Measurements from ENCODE around the gene IRGC. TPM values are rescaled to one million over a fixed set of nuclear protein-coding genes. Genes with fewer than 3 reads are reported as not detected.

IRGC gene
- total RNA-seq, 4 donors from 2014 or later: not detected

DNA sequence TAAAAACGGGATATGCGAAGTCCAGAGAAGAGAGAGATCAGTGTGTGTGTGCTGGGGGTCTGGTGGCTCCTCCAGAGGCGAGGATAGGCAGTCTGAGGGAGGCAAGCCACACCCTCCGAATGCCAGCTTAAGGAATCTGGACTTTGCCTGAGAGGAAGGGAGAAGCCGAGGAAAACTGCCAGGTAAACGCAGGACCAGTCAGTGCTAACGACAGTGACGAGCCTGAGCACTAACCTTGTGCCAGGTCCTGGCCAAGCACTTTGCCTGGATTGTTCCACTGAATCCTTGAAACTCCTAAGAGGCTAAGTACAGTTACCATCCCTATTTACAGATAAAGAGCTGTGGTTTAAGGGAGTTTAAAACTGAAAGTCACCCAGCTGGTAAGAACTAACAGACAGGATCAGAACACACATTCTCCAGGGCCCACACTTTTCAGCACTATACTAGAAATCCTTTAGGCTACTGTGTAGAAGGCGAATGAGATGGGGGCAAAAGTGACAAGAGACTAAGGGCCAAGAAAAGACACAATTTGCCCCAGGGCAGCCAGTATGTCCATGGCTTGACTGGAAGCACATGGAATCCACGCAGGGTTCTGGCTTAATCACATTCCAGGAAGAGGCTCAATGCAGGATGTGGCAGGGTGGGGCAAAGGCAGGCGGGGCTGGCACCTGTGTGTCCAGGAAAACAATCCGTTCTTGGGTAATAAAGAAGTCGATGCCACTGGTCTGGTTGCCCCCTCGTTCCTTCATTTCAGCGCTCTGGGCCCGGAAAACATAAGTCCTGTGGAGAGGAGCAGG, 23.8 kb downstream of the IRGC start:
- peak overlapping the region; percentile 71 for H3K27ac ChIP-seq
- no peaks in the 10 kb centered on the region for H3K9me3 ChIP-seq
- H3K36me3 ChIP-seq: peaks cover 81% of the 10 kb centered on the region
- no peak for DNase-seq (ENCODE audit: low spot score in 2 of 2)
- no peak overlapping the region for H3K4me3 ChIP-seq
- TF ChIP-seq, protein P1, sequence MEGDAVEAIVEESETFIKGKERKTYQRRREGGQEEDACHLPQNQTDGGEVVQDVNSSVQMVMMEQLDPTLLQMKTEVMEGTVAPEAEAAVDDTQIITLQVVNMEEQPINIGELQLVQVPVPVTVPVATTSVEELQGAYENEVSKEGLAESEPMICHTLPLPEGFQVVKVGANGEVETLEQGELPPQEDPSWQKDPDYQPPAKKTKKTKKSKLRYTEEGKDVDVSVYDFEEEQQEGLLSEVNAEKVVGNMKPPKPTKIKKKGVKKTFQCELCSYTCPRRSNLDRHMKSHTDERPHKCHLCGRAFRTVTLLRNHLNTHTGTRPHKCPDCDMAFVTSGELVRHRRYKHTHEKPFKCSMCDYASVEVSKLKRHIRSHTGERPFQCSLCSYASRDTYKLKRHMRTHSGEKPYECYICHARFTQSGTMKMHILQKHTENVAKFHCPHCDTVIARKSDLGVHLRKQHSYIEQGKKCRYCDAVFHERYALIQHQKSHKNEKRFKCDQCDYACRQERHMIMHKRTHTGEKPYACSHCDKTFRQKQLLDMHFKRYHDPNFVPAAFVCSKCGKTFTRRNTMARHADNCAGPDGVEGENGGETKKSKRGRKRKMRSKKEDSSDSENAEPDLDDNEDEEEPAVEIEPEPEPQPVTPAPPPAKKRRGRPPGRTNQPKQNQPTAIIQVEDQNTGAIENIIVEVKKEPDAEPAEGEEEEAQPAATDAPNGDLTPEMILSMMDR (IDR thresholded peaks at IDR 0.05): no peak
- TF ChIP-seq POLR2A (IDR thresholded peaks at IDR 0.05) (no peak), POLR2AphosphoS5 (IDR thresholded peaks at IDR 0.05) (no peak), EP300 (IDR thresholded peaks at IDR 0.05) (no peak)
- 57% methylated on average over 16 of the region's 16 CpGs for WGBS
- H3K27me3 ChIP-seq: no peaks in the 10 kb centered on the region
- H3K4me1 ChIP-seq: peaks cover 20% of the 10 kb centered on the region

DNA sequence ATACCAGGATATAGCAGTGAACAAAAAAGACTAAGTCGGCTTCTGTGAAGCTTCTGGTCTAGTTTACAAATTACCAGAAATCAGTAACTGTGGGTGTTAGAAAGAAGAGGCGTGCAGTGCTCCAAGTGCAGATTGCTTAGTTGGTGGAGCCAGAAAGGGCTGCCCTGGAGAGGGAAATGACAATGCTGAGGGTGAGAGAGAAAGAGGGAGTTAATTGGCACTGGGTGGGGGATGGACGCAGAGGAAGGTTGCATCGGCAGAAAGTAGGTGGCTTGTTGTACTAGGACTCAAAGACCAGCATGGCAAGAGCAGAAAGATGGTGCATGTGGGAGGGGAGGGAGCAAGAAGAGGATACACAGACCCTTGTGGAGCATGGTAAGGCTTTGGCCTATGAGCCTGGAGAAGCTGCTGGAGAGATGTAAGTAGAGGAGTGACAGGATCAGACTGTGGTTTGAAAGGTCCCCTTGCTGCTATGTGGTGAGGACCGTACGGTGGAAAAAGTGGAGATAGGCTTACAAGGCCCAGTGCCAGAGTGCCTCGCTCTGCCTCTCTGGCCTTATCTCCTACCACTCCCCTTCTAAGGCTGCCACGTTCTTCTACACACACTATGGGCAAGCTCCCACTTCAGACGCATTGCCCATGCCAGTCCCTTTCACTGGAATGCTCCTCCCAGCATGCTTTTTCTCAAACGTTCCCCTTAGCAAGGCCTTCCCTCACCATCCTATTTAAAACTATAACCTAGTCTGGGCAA, 25.4 kb downstream of the IRGC start:
- Histone ChIP-seq H3K27ac (no peak overlapping the region), H3K9me3 (no peaks in the 10 kb centered on the region), H3K4me3 (no peak overlapping the region), H3K4me1 (peaks cover 22% of the 10 kb centered on the region), H3K36me3 (peaks cover 87% of the 10 kb centered on the region), H3K27me3 (no peaks in the 10 kb centered on the region)
- no peak for TF ChIP-seq POLR2A (IDR thresholded peaks at IDR 0.05)
- no peak for TF ChIP-seq EP300 (IDR thresholded peaks at IDR 0.05)
- TF ChIP-seq, protein P1 (IDR thresholded peaks at IDR 0.05): no peak
- no peak for TF ChIP-seq POLR2AphosphoS5 (IDR thresholded peaks at IDR 0.05)
- DNase-seq (ENCODE audit: low spot score in 2 of 2): no peak
- 84% methylated on average over 10 of the region's 10 CpGs for WGBS

DNA sequence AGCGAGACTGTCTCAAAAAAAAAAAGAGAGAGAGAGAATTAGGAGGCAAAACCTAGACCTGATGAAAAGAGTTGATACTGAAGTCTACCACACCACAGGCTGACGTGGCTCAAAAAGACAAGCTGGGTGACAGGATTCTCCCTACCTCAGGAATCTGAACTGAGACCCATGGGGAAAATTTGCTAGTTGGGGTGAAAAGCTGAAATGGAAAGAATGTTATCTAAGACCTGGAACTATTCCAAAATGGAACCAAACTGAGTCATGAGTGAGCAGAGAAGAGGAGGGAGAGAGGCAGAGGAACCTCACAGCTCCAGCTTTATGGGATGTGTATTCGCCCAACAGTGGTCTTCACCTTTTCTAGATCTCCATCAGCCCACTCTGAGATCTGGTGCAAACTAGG, 27.2 kb downstream of the IRGC start:
- Histone ChIP-seq H3K27me3 (no peaks in the 10 kb centered on the region), H3K27ac (no peak overlapping the region), H3K9me3 (no peaks in the 10 kb centered on the region), H3K4me3 (no peak overlapping the region), H3K36me3 (peaks cover 87% of the 10 kb centered on the region), H3K4me1 (peaks cover 19% of the 10 kb centered on the region)
- TF ChIP-seq EP300 (IDR thresholded peaks at IDR 0.05) (no peak), POLR2A (IDR thresholded peaks at IDR 0.05) (no peak), POLR2AphosphoS5 (IDR thresholded peaks at IDR 0.05) (no peak)
- TF ChIP-seq, protein P1 (IDR thresholded peaks at IDR 0.05): no peak
- DNase-seq (ENCODE audit: low spot score in 2 of 2): no peak
- 92% methylated on average over 3 of the region's 3 CpGs for WGBS

DNA sequence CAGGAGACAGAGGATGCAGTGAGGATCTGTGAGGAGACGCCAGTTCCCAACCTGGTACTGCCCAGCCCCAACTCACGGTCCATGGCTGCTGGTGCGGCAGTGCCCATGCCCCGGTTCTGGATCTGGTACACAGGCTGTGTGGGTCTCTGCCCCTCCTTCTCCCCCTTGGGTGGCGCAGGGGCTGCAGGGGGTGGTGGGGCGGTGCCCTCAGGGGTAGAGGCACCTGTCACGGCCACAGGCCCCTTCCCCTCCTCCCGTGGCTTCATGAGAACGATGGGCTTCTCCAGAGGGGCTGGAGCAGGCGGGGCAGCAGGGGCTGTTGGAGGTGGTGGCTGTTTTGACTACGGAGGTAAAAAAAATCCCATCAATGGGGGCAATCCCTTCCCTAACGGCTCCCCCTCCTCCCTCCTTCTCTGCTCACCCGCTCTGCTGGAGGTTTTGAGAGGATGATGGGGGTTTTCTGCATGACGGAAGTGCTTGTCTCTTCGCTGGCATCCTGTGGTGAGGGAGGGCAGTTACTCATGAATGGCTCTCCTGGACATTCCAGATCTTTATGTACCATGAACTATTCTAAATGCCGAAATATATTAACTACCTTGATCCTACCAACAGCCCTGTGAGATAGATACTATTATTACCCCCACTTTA, 31.8 kb downstream of the IRGC start:
- Histone ChIP-seq H3K27me3 (no peaks in the 10 kb centered on the region), H3K4me1 (peaks cover 17% of the 10 kb centered on the region), H3K36me3 (peaks cover 81% of the 10 kb centered on the region), H3K4me3 (no peak overlapping the region), H3K27ac (no peak overlapping the region), H3K9me3 (no peaks in the 10 kb centered on the region)
- DNase-seq (ENCODE audit: low spot score in 2 of 2): no peak
- WGBS: 84% methylated on average over 6 of the region's 16 CpGs
- no peak for TF ChIP-seq EP300 (IDR thresholded peaks at IDR 0.05)
- TF ChIP-seq, protein P1 (IDR thresholded peaks at IDR 0.05): no peak
- TF ChIP-seq POLR2AphosphoS5 (IDR thresholded peaks at IDR 0.05): no peak
- no peak for TF ChIP-seq POLR2A (IDR thresholded peaks at IDR 0.05)

DNA sequence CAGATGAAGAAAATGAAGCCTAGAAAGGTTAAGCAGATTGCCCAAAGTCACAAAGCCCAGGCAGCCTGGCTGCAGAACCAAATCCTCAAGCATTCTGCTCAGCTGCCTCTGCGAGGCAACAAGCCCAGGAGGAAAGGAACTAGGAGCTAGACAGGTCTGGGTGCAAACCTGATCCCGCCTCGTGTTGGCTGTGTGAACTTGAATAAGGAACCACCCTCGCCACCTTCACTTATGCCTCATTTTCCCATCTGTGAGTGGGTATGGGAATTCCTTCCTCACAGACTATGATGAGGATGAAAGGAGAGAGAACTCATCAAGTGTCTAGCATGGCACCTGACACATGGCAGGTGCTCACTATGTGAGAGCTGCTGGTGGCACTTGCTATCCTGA, 32.3 kb downstream of the IRGC start:
- no peaks in the 10 kb centered on the region for H3K27me3 ChIP-seq
- no peak overlapping the region for H3K27ac ChIP-seq
- no peak for TF ChIP-seq POLR2A (IDR thresholded peaks at IDR 0.05)
- no peak for TF ChIP-seq POLR2AphosphoS5 (IDR thresholded peaks at IDR 0.05)
- no peaks in the 10 kb centered on the region for H3K9me3 ChIP-seq
- no peak for DNase-seq (ENCODE audit: low spot score in 2 of 2)
- peaks cover 75% of the 10 kb centered on the region for H3K36me3 ChIP-seq
- 81% methylated on average over 4 of the region's 4 CpGs for WGBS
- no peak overlapping the region for H3K4me3 ChIP-seq
- peaks cover 23% of the 10 kb centered on the region for H3K4me1 ChIP-seq

Measured in suprapubic skin (tissue), 4 donors.